PC-9 (cell line): ENCODE measurements around the gene TBX10. TPM values are rescaled to one million over a fixed set of nuclear protein-coding genes. Genes with fewer than 3 reads are reported as not detected.

ENCODE experiments used
- BruUV-seq: library from RNA; stranded (reverse); fragments of 400-500 nt; replicated peaks from 2 replicates; lab custom pipeline; 2021; lab: Mats Ljungman, UMichigan
- CTCF ChIA-PET: fragments of 300-600 bp; sonication (Branson Sonifier 250); formaldehyde crosslinking; loops from one replicate; lab custom pipeline; 2022; ENCODE audit warnings: antibody characterized with exemption; lab: Charles Lee
- POLR2A ChIA-PET: fragments of 300-600 bp; sonication (Branson Sonifier 250); formaldehyde crosslinking; loops from one replicate; lab custom pipeline; 2022; ENCODE audit warnings: antibody characterized with exemption; ENCODE audit not compliant: unreplicated experiment; lab: Charles Lee
- DNase-seq, 2 experiments: peaks; one replicate each; pipeline versions ENCODE4 v3.0.0 to v3.0.0-alpha.2; 2015 to 2022; ENCODE audit warnings: mixed read lengths in 1 of 2
- H2AFZ ChIP-seq: fragments of 200-600 bp; sonication (generic); 2 replicates; pipeline ENCODE4 v1.8.1; 2017; ENCODE audit warnings: antibody characterized with exemption
- H3F3A ChIP-seq: fragments of 200-600 bp; sonication (generic); 2 replicates; pipeline ENCODE4 v1.8.1; 2017; ENCODE audit warnings: antibody characterized with exemption, mild to moderate bottlenecking, low read depth; ENCODE audit not compliant: insufficient read depth
- H3K27ac ChIP-seq: fragments of 200-600 bp; sonication (generic); 2 replicates; pipeline ENCODE4 v1.6.1; 2016; ENCODE audit warnings: mixed run types
- H3K27me3 ChIP-seq: fragments of 200-600 bp; sonication (generic); 2 replicates; pipeline ENCODE4 v1.6.1; 2016; ENCODE audit warnings: low read depth, mixed run types; ENCODE audit not compliant: insufficient read depth
- H3K36me3 ChIP-seq: fragments of 200-600 bp; sonication (generic); 2 replicates; pipeline ENCODE4 v1.6.1; 2016; ENCODE audit warnings: low read depth, mixed run types
- H3K4me1 ChIP-seq: fragments of 200-600 bp; sonication (generic); replicated peaks from 2 replicates; pipeline ENCODE4 v1.6.1; 2016; ENCODE audit warnings: mixed run types; ENCODE audit not compliant: insufficient read depth
- H3K4me2 ChIP-seq: fragments of 200-600 bp; sonication (generic); 2 replicates; pipeline ENCODE4 v1.6.1; 2017; ENCODE audit warnings: mixed run types
- H3K4me3 ChIP-seq: fragments of 200-600 bp; sonication (generic); 2 replicates; pipeline ENCODE4 v1.6.1; 2016; ENCODE audit warnings: mixed run types
- H3K79me2 ChIP-seq: fragments of 200-600 bp; sonication (generic); 2 replicates; pipeline ENCODE4 v1.6.1; 2017; ENCODE audit warnings: low read depth, mixed run types
- H3K9me2 ChIP-seq: fragments of 200-600 bp; sonication (generic); 2 replicates; pipeline ENCODE4 v1.8.1; 2017; ENCODE audit warnings: mild to moderate bottlenecking; ENCODE audit not compliant: insufficient read depth
- H3K9me3 ChIP-seq: fragments of 200-600 bp; sonication (generic); 2 replicates; pipeline ENCODE4 v1.8.1; 2016; ENCODE audit warnings: low read depth; ENCODE audit not compliant: insufficient read depth
- H4K20me1 ChIP-seq: fragments of 200-600 bp; sonication (generic); 2 replicates; pipeline ENCODE4 v1.8.1; 2017; ENCODE audit not compliant: insufficient read depth
- CTCF ChIP-seq: fragments of 200-600 bp; sonication (generic); conservative IDR thresholded peaks from 2 replicates; pipeline ENCODE4 v1.6.1; 2017; ENCODE audit warnings: mixed run types, antibody characterized with exemption, mild to moderate bottlenecking, moderate library complexity
- EZH2 ChIP-seq: fragments of 200-600 bp; sonication (generic); IDR thresholded peaks from 2 replicates; pipeline ENCODE4 v1.8.0; 2017; ENCODE audit warnings: antibody characterized with exemption, low read depth
- intact Hi-C: fragments of 100-400 bp; cut with micrococcal nuclease; formaldehyde crosslinking; loops from one replicate; pipeline ENCODE4 v1.10.0; 2022; ENCODE audit not compliant: unreplicated experiment
- total RNA-seq: library from RNA; stranded (reverse); gene quantifications from 2 replicates; pipeline ENCODE4 v1.2.3, GENCODE V29; 2021

Gene TBX10
- total RNA-seq, 1 experiment from 2014 or later, result not detected

- Histone ChIP-seq H3K27me3 (peaks cover 7% of the 10 kb centered on the region; the same call in 1 of the 2 replicates), H3K79me2 (no peaks in the 10 kb centered on the region), H3K4me1 (peaks cover 8% of the 10 kb centered on the region), H3K9me3 (no peaks in the 10 kb centered on the region), H3K36me3 (no peaks in the 10 kb centered on the region), H3K27ac (no peak overlapping the region), H3F3A (peaks cover 7% of the 10 kb centered on the region; the same call in 1 of the 2 replicates), H3K9me2 (no peaks in the 10 kb centered on the region), H3K4me3 (no peak overlapping the region), H4K20me1 (no peaks in the 10 kb centered on the region), H2AFZ (no peak overlapping the region), H3K4me2 (no peak overlapping the region)
- intact Hi-C loops, result no loop called here
- POLR2A ChIA-PET, result no interaction called here
- TF ChIP-seq CTCF (no peak), EZH2 (no peak)
- no peak for DNase-seq
- CTCF ChIA-PET, result interaction anchor here (0.7 kb wide), 1 partner anchor 94 kb away, joined by 3 read pairs; no protein-coding TSS in a partner anchor
- no TSS peak for BruUV-seq
These were observed 4.4 kb downstream of the TBX10 start for GRCh38 chr11:67635231-67635521.

GRCh38 chr11:67634366-67635230 is 5.0 kb downstream of the TBX10 start:
- no peak overlapping the region for H3K27ac ChIP-seq
- H3K36me3 ChIP-seq, result no peaks in the 10 kb centered on the region
- no peak overlapping the region for H3K4me3 ChIP-seq
- POLR2A ChIA-PET, result no interaction called here
- no TSS peak for BruUV-seq
- peaks cover 7% of the 10 kb centered on the region; the same call in 1 of the 2 replicates for H3F3A ChIP-seq
- H3K9me3 ChIP-seq, result no peaks in the 10 kb centered on the region
- H3K79me2 ChIP-seq, result no peaks in the 10 kb centered on the region
- CTCF ChIA-PET, result interaction anchor here (0.7 kb wide), 1 partner anchor 94 kb away, joined by 3 read pairs; no protein-coding TSS in a partner anchor
- 0 out of 2 replicates have a peak, but pooled peaks cover 3% of the 10 kb centered on the region for H3K27me3 ChIP-seq
- no peaks in the 10 kb centered on the region for H4K20me1 ChIP-seq
- no peaks in the 10 kb centered on the region for H3K9me2 ChIP-seq
- peaks cover 8% of the 10 kb centered on the region for H3K4me1 ChIP-seq
- H3K4me2 ChIP-seq, result no peak overlapping the region
- TF ChIP-seq CTCF (no peak), EZH2 (no peak)
- H2AFZ ChIP-seq, result no peak overlapping the region
- intact Hi-C loops, result no loop called here
- no peak for DNase-seq

GRCh38 chr11:67633758-67634365 is 5.7 kb downstream of the TBX10 start:
- H3K36me3 ChIP-seq, result no peaks in the 10 kb centered on the region
- H3K9me2 ChIP-seq, result no peaks in the 10 kb centered on the region
- no peak overlapping the region for H3K4me3 ChIP-seq
- H3K79me2 ChIP-seq, result no peaks in the 10 kb centered on the region
- DNase-seq, result no peak
- H3F3A ChIP-seq, result peaks cover 10% of the 10 kb centered on the region; the same call in 1 of the 2 replicates
- H3K9me3 ChIP-seq, result no peaks in the 10 kb centered on the region
- TF ChIP-seq CTCF, result no peak
- TF ChIP-seq EZH2, result no peak
- peaks cover 8% of the 10 kb centered on the region for H3K4me1 ChIP-seq
- ChIA-PET CTCF (no interaction called here), POLR2A (no interaction called here)
- BruUV-seq, result no TSS peak
- H4K20me1 ChIP-seq, result no peaks in the 10 kb centered on the region
- intact Hi-C loops, result no loop called here
- H3K27me3 ChIP-seq, result no peaks in the 10 kb centered on the region
- no peak overlapping the region for H3K27ac ChIP-seq
- no peak overlapping the region for H2AFZ ChIP-seq
- H3K4me2 ChIP-seq, result no peak overlapping the region
